NCI-H2029 (cell line): ENCODE data around the gene OR52H1.

ENCODE experiments used
- DNase-seq: peaks from one replicate; lab custom pipeline; 2025; lab: John Stamatoyannopoulos, UW

Gene OR52H1

GRCh38 chr11:5531053-5531831 lies 17.1 kb downstream of the OR52H1 start:
- no peak for DNase-seq

- no peak for DNase-seq
These were observed 19.8 kb downstream of the OR52H1 start for GRCh38 chr11:5528495-5528894.

- DNase-seq, result no peak
These were observed 20.6 kb downstream of the OR52H1 start for GRCh38 chr11:5527716-5528115.

GRCh38 chr11:5524756-5525155 lies 23.6 kb downstream of the OR52H1 start:
- DNase-seq, result no peak

- no peak for DNase-seq
These were observed 26.0 kb downstream of the OR52H1 start for GRCh38 chr11:5522308-5522707.

- DNase-seq, result no peak
These were observed 26.8 kb downstream of the OR52H1 start for GRCh38 chr11:5521540-5521939.

- DNase-seq, result no peak
These were observed 31.7 kb downstream of the OR52H1 start, which contains the start of gene UBQLNL for GRCh38 chr11:5516599-5516998. Gene UBQLNL, minus strand, starts transcription at chr11:5516699. Its CDS starts 258 bp downstream, at chr11:5516441.

GRCh38 chr11:5514841-5515240 lies 33.5 kb downstream of the OR52H1 start:
- DNase-seq, result no peak

- no peak for DNase-seq
These were observed 38.5 kb downstream of the OR52H1 start, which contains the start of gene UBQLN3 for GRCh38 chr11:5509803-5510202. Gene UBQLN3, minus strand, starts transcription at chr11:5509957. Its CDS starts 399 bp downstream, at chr11:5509558.

- DNase-seq, result no peak
These were observed 39.7 kb downstream of the OR52H1 start for GRCh38 chr11:5508605-5509004.

- DNase-seq, result no peak
These were observed 40.4 kb downstream of the OR52H1 start for GRCh38 chr11:5507933-5508305.

GRCh38 chr11:5507177-5507932 lies 41.0 kb downstream of the OR52H1 start:
- DNase-seq, result no peak

- DNase-seq, result no peak
These were observed 42.8 kb downstream of the OR52H1 start for GRCh38 chr11:5505363-5506048.

- DNase-seq, result no peak
These were observed 43.9 kb downstream of the OR52H1 start for GRCh38 chr11:5504403-5504921.

- no peak for DNase-seq
These were observed 47.9 kb downstream of the OR52H1 start for GRCh38 chr11:5500393-5500801.

GRCh38 chr11:5499671-5500070 lies 48.7 kb downstream of the OR52H1 start:
- DNase-seq, result no peak
